NK-92 treated with Interleukin-12 subunit alpha and Interleukin-12 subunit beta, amount 100 ng/mL, for 24 hours (cell line): Measurements from ENCODE around the gene CHSY1.
A peak's percentile ranks its signal among the peaks of the same experiment; 100 is the strongest.
"Not testable (repeated sequence)": the region's sequence is repeated elsewhere in the genome, so short reads cannot be mapped to it uniquely, and the experiment has no call there.

ENCODE experiments used
- DNase-seq: peaks from one replicate; lab custom pipeline; 2025; lab: John Stamatoyannopoulos, UW

CHSY1 gene

DNA sequence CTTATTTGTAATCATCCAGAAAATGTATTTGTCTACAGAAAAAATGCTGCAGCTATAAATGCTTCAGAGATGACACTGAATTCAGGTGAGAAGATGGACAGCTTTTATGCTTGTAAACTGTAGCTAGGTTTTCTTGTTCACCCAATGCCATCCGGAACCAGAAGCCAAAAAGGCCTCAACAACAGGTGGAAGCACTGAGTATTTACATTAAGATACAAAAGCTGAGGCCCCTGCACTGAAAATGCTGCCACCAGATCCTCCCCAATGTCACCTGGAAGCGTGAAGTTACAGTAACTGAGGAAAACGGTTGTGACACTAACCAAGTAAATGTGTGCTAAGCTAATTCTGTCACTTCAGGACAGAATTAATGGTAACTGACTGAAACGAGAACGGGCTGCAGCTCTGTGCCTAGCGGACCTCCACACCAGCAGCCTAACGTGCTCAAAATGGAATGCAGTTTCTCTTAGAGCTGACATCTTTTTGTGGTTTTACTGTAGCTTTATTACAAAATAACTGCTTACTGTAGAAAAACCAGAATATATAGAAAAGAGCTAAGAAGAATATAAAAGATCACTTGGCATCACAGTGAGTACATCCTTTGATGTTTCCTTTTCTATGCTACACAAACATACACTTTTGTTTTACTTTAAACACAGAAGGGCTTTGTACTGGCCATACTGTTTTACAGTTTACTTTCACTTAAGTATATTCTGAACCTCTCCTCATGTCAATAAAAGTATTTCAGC, 7.6 kb downstream of the CHSY1 start:
- no peak for DNase-seq

GRCh38 chr15:101243420-101243819, 8.4 kb downstream of the CHSY1 start:
- DNase-seq = no peak

DNA sequence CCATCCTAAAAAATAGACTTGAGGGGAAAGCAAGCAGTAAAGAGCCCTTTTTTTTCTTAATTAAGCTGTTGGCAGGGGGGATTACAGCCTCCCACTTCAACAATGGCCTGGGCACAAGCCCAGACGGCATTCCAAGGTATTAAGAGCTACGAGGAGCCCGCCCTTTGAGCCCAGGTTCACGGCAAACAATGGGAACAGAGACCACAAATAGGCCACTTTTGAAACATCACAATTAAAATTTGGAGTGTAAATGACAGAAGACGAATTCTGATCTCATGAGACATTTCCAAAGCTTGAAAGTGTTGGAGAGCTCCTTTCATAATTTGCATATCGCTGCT, 8.9 kb downstream of the CHSY1 start:
- no peak for DNase-seq

- peak; percentile 78 for DNase-seq
Measured at GRCh38 chr15:101242160-101242998, 9.5 kb downstream of the CHSY1 start.

DNA sequence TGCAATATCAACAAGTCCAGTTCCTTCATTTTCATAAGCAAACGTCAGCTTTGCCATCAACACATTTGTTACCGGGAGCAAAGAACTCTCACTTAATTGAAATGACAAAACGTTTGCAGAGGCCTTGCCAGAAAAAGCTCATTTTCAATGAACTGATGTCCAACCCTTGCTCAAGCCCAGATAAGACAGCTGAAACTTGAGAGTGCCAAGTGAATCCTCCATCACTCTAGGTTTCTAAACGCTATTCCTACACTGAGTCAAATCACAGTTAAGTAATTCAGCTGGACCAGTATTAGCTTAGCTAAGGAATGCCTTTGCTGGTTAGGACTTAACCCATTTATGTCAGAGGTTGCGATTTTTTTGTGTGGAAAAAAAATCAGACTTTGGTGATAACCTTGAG, 11.5 kb downstream of the CHSY1 start:
- DNase-seq = no peak

- DNase-seq = no peak
Measured at GRCh38 chr15:101239724-101240136, 12.1 kb downstream of the CHSY1 start.

DNA sequence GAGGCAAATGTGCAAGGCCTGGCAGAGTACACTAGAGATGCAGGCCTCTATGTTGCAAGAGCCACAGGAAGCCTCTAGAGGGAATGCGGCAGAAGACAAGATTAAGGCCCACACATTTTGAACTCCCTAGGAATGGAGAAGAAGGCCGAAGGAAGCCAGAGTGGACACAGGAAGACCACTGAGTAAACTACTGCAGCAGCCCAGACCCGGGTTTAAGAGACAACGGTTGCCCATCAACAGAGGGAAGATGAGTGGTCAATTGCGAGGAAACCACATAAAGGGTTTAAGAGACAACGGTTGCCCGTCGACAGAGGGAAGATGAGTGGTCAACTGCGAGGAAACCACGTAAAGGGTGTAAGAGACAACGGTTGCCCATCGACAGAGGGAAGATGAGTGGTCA, 14.6 kb downstream of the CHSY1 start:
- DNase-seq = no peak

DNA sequence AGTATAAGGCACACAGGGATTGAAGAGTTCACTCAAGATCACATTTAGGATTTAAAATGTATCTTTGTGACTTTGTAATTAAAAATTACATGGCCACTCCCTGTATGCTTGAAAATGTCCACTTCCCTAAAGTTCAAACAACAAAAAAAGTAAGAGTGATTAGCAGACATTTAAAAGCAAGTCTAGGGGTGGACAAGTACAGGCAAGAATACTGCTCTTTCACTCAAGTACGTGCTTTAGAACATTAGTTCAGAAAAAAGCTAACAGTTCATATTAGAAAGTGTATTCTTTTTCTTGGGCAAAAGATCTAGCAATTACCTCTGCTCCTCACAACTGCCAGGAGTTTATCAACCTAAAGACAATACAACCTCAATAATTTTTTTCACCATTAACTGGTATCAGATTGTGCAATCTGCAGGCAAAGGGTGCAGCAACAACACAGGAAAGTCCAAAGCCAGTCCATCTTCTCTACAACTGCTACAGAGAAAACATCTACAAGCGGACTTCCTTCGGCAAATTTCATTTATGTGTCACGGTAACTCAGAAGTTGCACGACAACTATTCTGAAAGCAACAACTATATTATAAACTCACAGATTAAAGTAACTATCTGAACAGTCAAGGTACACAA, 18.1 kb downstream of the CHSY1 start:
- DNase-seq = no peak

GRCh38 chr15:101232677-101233076, 19.2 kb downstream of the CHSY1 start:
- DNase-seq = no peak

DNA sequence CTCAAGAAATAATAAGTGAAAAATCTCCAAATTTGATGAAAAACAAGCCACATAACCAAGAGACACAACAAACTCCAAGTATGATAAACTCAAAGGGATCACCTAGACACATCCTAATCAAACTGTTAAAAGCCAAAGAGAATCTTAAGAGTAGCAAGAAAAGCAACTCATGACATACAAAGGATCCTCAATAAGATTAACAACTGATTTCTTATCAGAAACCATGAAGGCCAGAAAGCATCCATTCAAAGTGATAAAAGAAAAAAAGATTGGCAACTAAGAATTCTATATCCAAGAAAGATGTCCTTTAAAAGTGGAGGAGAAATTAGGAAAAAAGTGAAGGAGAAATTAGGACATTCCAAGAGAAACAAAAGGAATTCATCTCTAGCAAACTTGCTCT, 23.5 kb downstream of the CHSY1 start:
- no peak for DNase-seq

DNA sequence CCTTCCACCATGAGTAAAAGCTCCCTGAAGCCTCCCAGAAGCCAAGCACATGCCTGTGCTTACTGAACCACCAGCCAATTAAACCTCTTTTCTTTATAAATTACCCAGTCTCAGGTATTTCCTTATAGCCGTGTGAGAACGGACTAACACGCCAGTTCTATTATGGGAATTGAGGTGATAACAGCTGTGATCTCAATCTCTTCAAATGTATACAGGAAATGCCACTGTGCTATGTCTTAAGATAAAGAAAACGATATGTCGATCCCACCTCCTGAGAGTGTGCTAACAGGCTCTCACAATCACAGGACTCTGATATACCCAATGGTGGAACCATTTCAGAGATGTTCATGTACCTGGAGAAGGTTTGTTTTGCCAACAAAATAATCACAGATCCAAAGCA, 26.2 kb downstream of the CHSY1 start:
- DNase-seq = no peak

GRCh38 chr15:101221902-101222301, 29.9 kb downstream of the CHSY1 start:
- DNase-seq = no peak

DNA sequence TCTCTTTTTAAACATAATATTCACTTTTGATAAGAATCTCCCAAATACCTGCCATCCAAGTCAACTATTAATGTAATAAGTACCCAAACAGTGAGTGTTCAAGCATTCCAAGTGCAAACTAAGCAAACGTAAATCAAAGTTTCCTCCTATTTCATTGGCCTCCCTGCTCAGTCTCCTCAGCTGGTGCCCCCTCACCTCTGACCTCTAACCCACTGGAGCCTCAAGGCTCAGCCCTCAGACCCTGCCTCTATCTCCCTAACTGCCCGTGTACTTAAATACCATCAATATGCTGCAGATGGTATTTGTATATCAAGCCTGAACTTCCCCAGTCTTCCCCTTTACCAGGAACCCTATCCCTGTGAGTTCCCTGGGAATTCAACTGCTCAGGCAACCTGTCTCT, 31.8 kb downstream of the CHSY1 start:
- DNase-seq = no peak

GRCh38 chr15:101219441-101219840, 32.4 kb downstream of the CHSY1 start:
- DNase-seq = no peak

DNA sequence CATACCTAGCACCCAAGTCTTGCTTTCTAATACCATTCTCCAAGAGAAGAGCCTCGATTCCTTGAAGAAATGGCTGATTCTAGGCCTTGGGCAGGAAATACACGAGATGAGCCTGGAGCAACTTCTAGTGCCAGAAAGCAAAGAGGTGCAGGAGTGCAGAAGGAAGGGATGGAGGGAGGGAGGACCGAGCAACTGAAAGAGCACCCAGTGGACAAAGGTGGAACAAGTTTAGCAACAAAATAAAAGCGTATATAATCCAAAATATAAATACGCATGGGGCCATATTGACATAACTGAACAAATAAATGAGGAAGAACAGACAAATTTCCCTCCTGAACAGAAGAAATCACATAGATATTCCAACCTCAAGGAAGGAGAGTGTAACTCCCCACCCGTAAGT, 34.4 kb downstream of the CHSY1 start:
- no peak for DNase-seq

- no peak for DNase-seq
Measured at GRCh38 chr15:101216100-101216499, 35.7 kb downstream of the CHSY1 start.

DNA sequence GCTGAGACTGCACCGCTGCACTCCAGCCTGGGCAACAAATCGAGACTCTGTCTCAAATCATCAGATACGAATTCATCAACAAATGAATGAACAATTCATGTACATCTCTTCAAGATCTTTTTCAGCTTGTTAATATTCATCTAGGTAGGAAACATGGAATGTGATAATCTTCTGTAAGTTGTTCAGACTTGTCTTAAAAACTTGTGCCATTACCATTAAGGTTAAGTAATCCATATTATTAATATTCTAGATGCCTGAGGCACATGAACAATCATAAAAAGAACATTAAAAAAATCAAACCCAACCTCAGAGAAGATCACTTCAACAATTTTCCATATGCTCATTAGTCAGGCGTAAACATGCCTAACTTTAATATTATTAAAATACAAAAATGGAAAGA, 36.2 kb downstream of the CHSY1 start:
- no peak for DNase-seq

DNA sequence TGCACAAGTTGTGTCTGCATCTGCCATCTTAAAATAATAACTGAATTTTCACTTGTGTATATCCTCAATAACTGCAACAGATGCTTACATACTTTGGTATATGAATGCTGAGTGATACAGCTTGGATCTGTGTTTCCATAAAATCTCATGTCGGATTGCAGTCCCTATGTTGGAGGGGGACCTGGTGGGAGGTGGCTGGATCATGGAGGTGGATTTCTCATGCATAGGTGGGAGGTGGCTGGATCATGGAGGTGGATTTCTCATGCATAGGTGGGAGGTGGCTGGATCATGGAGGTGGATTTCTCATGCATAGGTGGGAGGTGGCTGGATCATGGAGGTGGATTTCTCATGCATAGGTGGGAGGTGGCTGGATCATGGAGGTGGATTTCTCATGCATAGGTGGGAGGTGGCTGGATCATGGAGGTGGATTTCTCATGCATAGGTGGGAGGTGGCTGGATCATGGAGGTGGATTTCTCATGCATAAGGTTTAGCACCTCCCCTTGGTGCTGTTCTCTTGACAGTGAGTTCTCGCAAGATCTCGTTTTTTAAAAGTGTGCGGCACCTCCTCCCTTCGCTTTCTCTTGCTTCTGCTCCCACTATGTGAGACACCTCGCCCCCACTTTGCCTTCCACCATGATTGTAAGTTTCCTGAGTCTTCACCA, 37.3 kb downstream of the CHSY1 start:
- DNase-seq = not testable (repeated sequence)

DNA sequence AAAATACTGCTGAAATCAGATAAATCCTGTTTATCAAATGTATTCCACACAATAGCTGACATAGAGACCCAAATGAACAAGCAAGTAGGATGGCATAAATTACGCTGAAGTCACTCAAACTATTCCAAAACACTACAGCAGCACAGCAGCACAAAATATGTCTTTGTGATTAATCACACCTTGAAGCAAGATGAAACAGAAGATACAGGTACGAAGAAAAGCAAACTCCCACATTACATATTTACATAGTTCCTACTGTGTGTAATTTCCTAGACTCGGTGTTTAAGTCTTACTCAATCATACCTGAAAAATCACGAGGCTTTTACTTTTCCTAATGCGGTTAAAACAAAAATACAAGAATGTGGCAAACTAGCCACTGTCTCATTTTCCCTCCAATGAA, 38.3 kb downstream of the CHSY1 start:
- DNase-seq = no peak

DNA sequence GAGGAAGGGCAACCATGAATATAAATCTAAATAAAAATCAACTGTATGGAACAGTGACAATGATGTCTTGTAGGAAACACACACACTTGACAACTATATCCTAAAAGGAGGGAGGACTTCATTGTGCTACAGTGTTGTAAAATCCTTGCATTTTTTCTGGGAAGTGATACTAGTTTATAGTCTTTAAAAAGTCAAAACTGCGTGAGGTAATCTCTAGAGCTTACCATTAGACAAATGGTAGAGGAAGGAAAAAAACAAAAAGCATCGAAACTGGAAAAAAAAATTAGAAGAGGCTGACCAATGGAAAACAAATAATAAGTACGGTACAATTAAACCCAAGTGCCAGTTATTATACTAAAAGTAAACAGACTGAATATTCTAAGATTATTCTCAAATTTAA, 38.7 kb downstream of the CHSY1 start:
- no peak for DNase-seq

GRCh38 chr15:101211897-101212296, 40.0 kb downstream of the CHSY1 start:
- no peak for DNase-seq

DNA sequence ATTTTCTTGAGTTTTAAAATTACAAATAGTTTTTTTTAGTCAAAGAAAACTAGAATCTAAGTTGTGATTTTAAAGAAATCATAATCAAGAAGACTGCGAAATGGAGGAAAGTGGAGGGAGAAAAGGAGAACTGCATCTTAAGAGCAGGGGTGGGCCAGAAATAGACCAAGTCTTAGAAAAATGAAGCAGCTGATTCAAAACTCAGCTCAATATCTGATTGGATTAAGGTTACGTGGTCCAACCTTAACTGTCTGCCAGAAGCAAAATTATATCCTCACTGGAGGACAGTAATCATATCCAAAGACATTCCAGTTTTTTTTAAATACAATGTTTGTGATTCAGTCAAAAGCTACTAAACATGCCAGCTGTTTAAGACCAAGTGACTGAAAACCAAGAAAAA, 41.4 kb downstream of the CHSY1 start:
- no peak for DNase-seq

DNA sequence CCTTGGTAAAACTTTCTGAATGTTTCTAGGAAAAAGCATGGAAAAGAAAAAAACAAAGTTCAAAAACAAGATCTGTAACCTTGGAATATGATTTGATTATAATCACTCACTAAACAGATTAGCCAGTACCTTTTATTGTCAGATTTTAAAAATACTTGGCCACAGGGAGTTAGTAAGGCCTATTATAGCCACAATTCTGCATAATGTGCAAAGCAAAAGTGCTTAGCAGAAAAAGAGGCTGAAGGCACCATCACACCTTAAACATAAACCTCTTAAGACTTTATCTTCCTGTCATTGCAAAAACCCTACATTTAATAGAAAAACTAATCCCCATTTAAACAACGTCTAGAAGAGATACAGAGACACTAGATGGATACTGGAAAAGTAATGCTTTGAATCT, 41.8 kb downstream of the CHSY1 start:
- no peak for DNase-seq
